K562 (cell line): Measurements from ENCODE around the gene ADAM8. TPM values are rescaled to one million over a fixed set of nuclear protein-coding genes. Genes with fewer than 3 reads are reported as not detected.

Experiments
- ARID1B ChIP-seq: fragments of 450-650 bp; IDR thresholded peaks from 2 replicates; pipeline ENCODE4 v1.6.1; 2016; ENCODE audit warnings: antibody characterized with exemption, mild to moderate bottlenecking, inconsistent platforms
- BDP1 ChIP-seq: IDR thresholded peaks from 3 replicates; pipeline ENCODE4 v1.6.1; 2011; ENCODE audit not compliant: insufficient read length, insufficient read depth
- CREB5 ChIP-seq: fragments of 250-450 bp; sonication (Bioruptor Pico); IDR thresholded peaks from 2 replicates; pipeline ENCODE4 v1.5.0; 2020; ENCODE audit warnings: mild to moderate bottlenecking
- CTCF ChIP-seq, 3 experiments: IDR thresholded peaks in 2 of 3; conservative IDR thresholded peaks in 1 of 3; 2 replicates each; pipeline ENCODE4 v1.5.1; 2011 to 2012; ENCODE audit warnings: low read length in 3 of 3, mild to moderate bottlenecking in 3 of 3, control low read depth in 2 of 3, improper control_type of control experiment in 1 of 3, inconsistent platforms in 1 of 3, low read depth in 1 of 3, mixed read lengths in 1 of 3, moderate library complexity in 1 of 3; ENCODE audit not compliant: insufficient read depth in 2 of 3
- GATAD2B ChIP-seq: fragments of 450-650 bp; IDR thresholded peaks from 2 replicates; pipeline ENCODE4 v1.6.1; 2017; ENCODE audit warnings: mild to moderate bottlenecking, borderline replicate concordance
- ILF3 ChIP-seq: fragments of 450-650 bp; IDR thresholded peaks from 2 replicates; pipeline ENCODE4 v1.6.1; 2018; ENCODE audit warnings: antibody characterized with exemption, mild to moderate bottlenecking, moderate library complexity, borderline replicate concordance
- L3MBTL2 ChIP-seq: fragments of 450-650 bp; IDR thresholded peaks from 2 replicates; pipeline ENCODE4 v1.6.1; 2016; ENCODE audit warnings: mild to moderate bottlenecking, moderate library complexity
- MAFG ChIP-seq: fragments of 450-650 bp; conservative IDR thresholded peaks from 2 replicates; pipeline ENCODE4 v1.6.1; 2016; ENCODE audit warnings: missing genetic modification characterization, missing compliant biosample characterization
- MAX ChIP-seq: sonication (generic); formaldehyde crosslinking; IDR thresholded peaks from 2 replicates; pipeline ENCODE4 v1.9.0; 2022; ENCODE audit warnings: mild to moderate bottlenecking, missing genetic modification reagents
- MEF2D ChIP-seq: conservative IDR thresholded peaks from 2 replicates; pipeline ENCODE4 v1.6.1; 2016; ENCODE audit warnings: low read depth, missing genetic modification characterization, missing compliant biosample characterization
- MTA3 ChIP-seq: fragments of 450-650 bp; formaldehyde crosslinking; IDR thresholded peaks from 2 replicates; pipeline ENCODE4 v1.6.1; 2017; ENCODE audit warnings: mild to moderate bottlenecking, borderline replicate concordance
- NCOA4 ChIP-seq: fragments of 450-650 bp; IDR thresholded peaks from 2 replicates; pipeline ENCODE4 v1.6.1; 2018; ENCODE audit warnings: mild to moderate bottlenecking; ENCODE audit not compliant: partially characterized antibody
- NR2C1 ChIP-seq, 2 experiments: fragments of 450-650 bp; IDR thresholded peaks; 2 replicates each; pipeline ENCODE4 v1.6.1; 2017; ENCODE audit warnings: mild to moderate bottlenecking in 2 of 2, antibody characterized with exemption in 1 of 2, inconsistent platforms in 1 of 2, missing compliant biosample characterization in 1 of 2, missing genetic modification characterization in 1 of 2
- RAD21 ChIP-seq, 2 experiments: fragments of 250-450 bp in 1 of 2; fragments of 450-650 bp in 1 of 2; sonication (Bioruptor Pico) in 1 of 2; formaldehyde crosslinking in 1 of 2; IDR thresholded peaks in 1 of 2; conservative IDR thresholded peaks in 1 of 2; 2 replicates each; pipeline versions ENCODE4 v1.4.0 to v1.8.0; 2020 to 2022; ENCODE audit warnings: mild to moderate bottlenecking in 2 of 2, moderate library complexity in 1 of 2
- THRB ChIP-seq: fragments of 450-650 bp; formaldehyde crosslinking; conservative IDR thresholded peaks from 2 replicates; pipeline ENCODE4 v1.4.0; 2022; ENCODE audit warnings: mild to moderate bottlenecking, missing genetic modification characterization
- YY1 ChIP-seq, 3 experiments: IDR thresholded peaks; 2 replicates each; pipeline ENCODE4 v1.6.1; 2011; ENCODE audit warnings: low read length in 2 of 3, mild to moderate bottlenecking in 2 of 3, moderate library complexity in 2 of 3, borderline replicate concordance in 1 of 3, control low read depth in 1 of 3, low read depth in 1 of 3; ENCODE audit not compliant: insufficient read depth in 3 of 3, insufficient replicate concordance in 2 of 3, control insufficient read depth in 1 of 3, insufficient read length in 1 of 3; ENCODE audit errors: extremely low read depth in 1 of 3
- ZNF184 ChIP-seq: sonication (generic); formaldehyde crosslinking; IDR thresholded peaks from 2 replicates; pipeline ENCODE4 v1.5.0; 2020; ENCODE audit warnings: missing genetic modification reagents
- ZNF224 ChIP-seq: sonication (generic); formaldehyde crosslinking; IDR thresholded peaks from 2 replicates; pipeline ENCODE4 v1.8.0; 2022; ENCODE audit warnings: mild to moderate bottlenecking, missing genetic modification reagents
- ZNF232 ChIP-seq: sonication (generic); formaldehyde crosslinking; IDR thresholded peaks from 2 replicates; pipeline ENCODE4 v1.8.0; 2022; ENCODE audit warnings: mild to moderate bottlenecking, missing genetic modification reagents
- ZNF263 ChIP-seq: sonication (generic); formaldehyde crosslinking; IDR thresholded peaks from 2 replicates; pipeline ENCODE4 v1.8.0; 2022; ENCODE audit warnings: mild to moderate bottlenecking, missing genetic modification reagents, borderline replicate concordance
- ZNF699 ChIP-seq: fragments of 250-450 bp; sonication (Bioruptor Pico); IDR thresholded peaks from 2 replicates; pipeline ENCODE4 v1.8.0; 2021; ENCODE audit warnings: mild to moderate bottlenecking, moderate library complexity; ENCODE audit not compliant: insufficient replicate concordance
- polyA plus RNA-seq, 8 experiments: library from polyadenylated mRNA; depleted of rRNA in 4 of 8; stranded (reverse) in 5 of 8; unstranded in 3 of 8; fragments of >200 nt; fragmentation: Nextera tagmentation in 2 of 8; fragmentation: Illumina TruSeq in 1 of 8; extraction: Ambion mirVana in 2 of 8; extraction: Trizol in 1 of 8; gene quantifications; 2 replicates each; pipeline versions ENCODE4 v1.2.1 to v1.2.3, GENCODE V29; 2011 to 2014; ENCODE audit warnings: inconsistent platforms in 1 of 8, missing spikeins in 1 of 8
- total RNA-seq, 7 experiments: library from RNA; depleted of rRNA in 6 of 7; stranded (reverse); fragments of >200 nt in 6 of 7; fragmentation: Illumina TruSeq in 2 of 7; extraction: Trizol in 2 of 7; gene quantifications; 2 replicates each; pipeline versions ENCODE4 v1.2.1 to v1.2.3, GENCODE V29; 2011 to 2021; ENCODE audit warnings: low replicate concordance in 1 of 7

The ADAM8 gene
- total and polyA plus RNA-seq, 9 of the 15 experiments (the other 6 are each of a cell fraction or from before 2014, with no cell fraction given) = 0.07 to 7.0 (median 1.1) TPM

- TF ChIP-seq RAD21 (CRISPR knock-in tag; conservative IDR thresholded peaks at IDR 0.05 in 1 of 2, IDR thresholded peaks at IDR 0.05 in 1 of 2) (no peak), NR2C1 (IDR thresholded peaks at IDR 0.05) (no peak), NR2C1 (tag; IDR thresholded peaks at IDR 0.05) (no peak), CREB5 (CRISPR knock-in tag) (no peak), L3MBTL2 (peak; percentile 76), YY1 (IDR thresholded peaks at IDR 0.05; ENCODE audit: borderline replicate concordance in 1 of 3, control insufficient read depth in 1 of 3, extremely low read depth in 1 of 3, insufficient read depth in 3 of 3, insufficient read length in 1 of 3, insufficient replicate concordance in 2 of 3, low read depth in 1 of 3, low read length in 2 of 3) (peak in 2 of 3 experiments; percentile 63 to 66), ZNF699 (no peak), ZNF184 (CRISPR knock-in tag) (no peak), MEF2D (tag) (no peak), ILF3 (no peak), NCOA4 (no peak), THRB (CRISPR knock-in tag) (no peak), MTA3 (peak; percentile 98), ZNF232 (CRISPR knock-in tag) (no peak), GATAD2B (peak; percentile 85), BDP1 (no peak), ZNF224 (CRISPR knock-in tag) (no peak), ZNF263 (peak; percentile 39; the same call in 1 of the 2 replicates), CTCF (IDR thresholded peaks at IDR 0.05 in 2 of 3, conservative IDR thresholded peaks at IDR 0.05 in 1 of 3; ENCODE audit: insufficient read depth in 2 of 3, low read depth in 1 of 3, low read length in 3 of 3) (peak in 1 of 3 experiments; percentile 20; a peak in 1 of 6 replicates), MAX (CRISPR knock-in tag) (peak; percentile 47), ARID1B (no peak), MAFG (no peak)
Observed at GRCh38 chr10:133308421-133309099, 31.9 kb upstream of the ADAM8 start, which contains the start of the genes TUBGCP2 and ZNF511 (continued).
